HCT116 (cell line): ENCODE results near the gene FSHB. TPM values are rescaled to one million over a fixed set of nuclear protein-coding genes. Genes with fewer than 3 reads are reported as not detected.

Source experiments
- ATAC-seq: fragments of 200-7000 bp; cut with Tn5 transposase; 2 replicates; pipeline ENCODE4 v1.9.1; 2020; ENCODE audit warnings: mild to moderate bottlenecking, moderate library complexity
- BruUV-seq: library from RNA; stranded (reverse); fragments of 400-500 nt; replicated peaks from 2 replicates; lab custom pipeline; 2021; lab: Mats Ljungman, UMichigan
- CTCF ChIA-PET: fragments of 300-600 bp; sonication (Branson Sonifier 250); formaldehyde crosslinking; loops from one replicate; lab custom pipeline; 2021; ENCODE audit warnings: antibody characterized with exemption; lab: Charles Lee
- POLR2A ChIA-PET: fragments of 300-600, 350-600 bp; sonication (Branson Sonifier 250); formaldehyde crosslinking; loops from one replicate; lab custom pipeline; 2021; ENCODE audit warnings: antibody characterized with exemption; lab: Charles Lee
- RAD21 ChIA-PET, 2 experiments: fragments of 300-600 bp; sonication (Branson Sonifier 250); formaldehyde crosslinking; loops; one replicate each; lab custom pipeline; 2023; ENCODE audit warnings: low total read pairs in 2 of 2; ENCODE audit not compliant: uncharacterized antibody in 2 of 2, unreplicated experiment in 2 of 2, low non-redundant PET in 1 of 2; lab: Charles Lee
- DNase-seq: peaks from one replicate; pipeline ENCODE4 v3.0.0-alpha.2; 2010; ENCODE audit warnings: low read depth, low spot score
- H2AFZ ChIP-seq: fragments of 200-600 bp; shearing (Covaris generic), sonication (generic); 2 replicates; pipeline ENCODE4 v1.6.1; 2017; ENCODE audit warnings: low read depth, mixed run types, mixed read lengths, antibody characterized with exemption, low read length; ENCODE audit not compliant: poor library complexity, severe bottlenecking
- H3K27ac ChIP-seq: 2 replicates; pipeline ENCODE4 v1.5.1; 2012; ENCODE audit warnings: low read depth, low read length
- H3K27me3 ChIP-seq: fragments of 200-600 bp; sonication (generic); 2 replicates; pipeline ENCODE4 v1.6.1; 2016; ENCODE audit warnings: mixed run types, low read length, mixed read lengths; ENCODE audit not compliant: insufficient read depth
- H3K36me3 ChIP-seq, 2 experiments: fragments of 200-500 bp in 1 of 2; fragments of 200-600 bp in 1 of 2; sonication (Bioruptor generic) in 1 of 2; sonication (generic) in 1 of 2; 2 replicates each; pipeline versions ENCODE4 v1.5.1 to v1.6.1; 2014 to 2016; ENCODE audit warnings: low read length in 2 of 2, inconsistent platforms in 1 of 2, mixed read lengths in 1 of 2, mixed run types in 1 of 2; ENCODE audit not compliant: insufficient read depth in 2 of 2, control insufficient read depth in 1 of 2
- H3K4me1 ChIP-seq, 2 experiments: fragments of 200-600 bp in 1 of 2; sonication (generic) in 1 of 2; 2 replicates each; pipeline versions ENCODE4 v1.5.1 to v1.6.1; 2012 to 2017; ENCODE audit warnings: low read length in 2 of 2, inconsistent platforms in 1 of 2, mild to moderate bottlenecking in 1 of 2, mixed read lengths in 1 of 2, mixed run types in 1 of 2, moderate library complexity in 1 of 2; ENCODE audit not compliant: insufficient read depth in 2 of 2, control insufficient read depth in 1 of 2
- H3K4me2 ChIP-seq: fragments of 200-600 bp; sonication (generic); 2 replicates; pipeline ENCODE4 v1.6.1; 2017; ENCODE audit warnings: mixed run types, low read length, mixed read lengths
- H3K4me3 ChIP-seq, 2 experiments: fragments of 200-600 bp in 1 of 2; sonication (generic) in 1 of 2; replicated peaks in 1 of 2; 2 replicates each; pipeline ENCODE4 v1.5.1; 2011 to 2016; ENCODE audit warnings: low read length in 2 of 2, control low read depth in 1 of 2, low read depth in 1 of 2, mild to moderate bottlenecking in 1 of 2, mixed read lengths in 1 of 2, mixed run types in 1 of 2
- H3K79me2 ChIP-seq: fragments of 200-600 bp; sonication (generic); 2 replicates; pipeline ENCODE4 v1.6.1; 2017; ENCODE audit warnings: mild to moderate bottlenecking, mixed run types, low read length, moderate library complexity, mixed read lengths; ENCODE audit not compliant: insufficient read depth
- H3K9ac ChIP-seq: fragments of 200-600 bp; sonication (generic); 2 replicates; pipeline ENCODE4 v1.6.1; 2016; ENCODE audit warnings: low read length, mixed read lengths
- H3K9me2 ChIP-seq: fragments of 200-600 bp; sonication (generic), shearing (Covaris generic); 2 replicates; pipeline ENCODE4 v1.6.1; 2017; ENCODE audit warnings: mixed run types, mild to moderate bottlenecking, moderate library complexity; ENCODE audit not compliant: insufficient read depth
- H3K9me3 ChIP-seq, 2 experiments: fragments of 200-500 bp in 1 of 2; fragments of 200-600 bp in 1 of 2; sonication (Bioruptor generic) in 1 of 2; sonication (generic) in 1 of 2; 2 replicates each; pipeline ENCODE4 v1.6.1; 2014 to 2017; ENCODE audit warnings: low read length in 2 of 2, mixed read lengths in 2 of 2, inconsistent platforms in 1 of 2, low read depth in 1 of 2, mild to moderate bottlenecking in 1 of 2, mixed run types in 1 of 2, moderate library complexity in 1 of 2; ENCODE audit not compliant: control insufficient read depth in 1 of 2, insufficient read depth in 1 of 2
- H4K20me1 ChIP-seq: fragments of 200-600 bp; sonication (generic), shearing (Covaris generic); 2 replicates; pipeline ENCODE4 v1.6.1; 2017; ENCODE audit warnings: mixed run types, mild to moderate bottlenecking, moderate library complexity; ENCODE audit not compliant: insufficient read depth
- ATF3 ChIP-seq: IDR thresholded peaks from 2 replicates; pipeline ENCODE4 v1.6.1; 2012
- CEBPB ChIP-seq: IDR thresholded peaks from 2 replicates; pipeline ENCODE4 v1.6.1; 2012; ENCODE audit warnings: low read depth
- EGR1 ChIP-seq: IDR thresholded peaks from 2 replicates; pipeline ENCODE4 v1.6.1; 2012; ENCODE audit warnings: low read depth
- JUND ChIP-seq: IDR thresholded peaks from 2 replicates; pipeline ENCODE4 v1.6.1; 2012
- RAD21 ChIP-seq: IDR thresholded peaks from 2 replicates; pipeline ENCODE4 v1.6.1; 2012; ENCODE audit warnings: low read depth, mild to moderate bottlenecking
- REST ChIP-seq: IDR thresholded peaks from 2 replicates; pipeline ENCODE4 v1.6.1; 2012; ENCODE audit warnings: low read depth
- ZFX ChIP-seq: fragments of 450-650 bp; IDR thresholded peaks from 2 replicates; pipeline ENCODE4 v1.6.1; 2017
- ZNF274 ChIP-seq: fragments of 200-500 bp; sonication (Bioruptor generic); IDR thresholded peaks from 2 replicates; pipeline ENCODE4 v1.6.1; 2014; ENCODE audit warnings: mild to moderate bottlenecking, low read depth, low read length, inconsistent platforms
- intact Hi-C: fragments of 100-400 bp; cut with micrococcal nuclease; formaldehyde crosslinking; loops from 2 replicates; pipeline ENCODE4 v1.10.0; 2022
- total RNA-seq: library from RNA; stranded (reverse); gene quantifications from one replicate; pipeline ENCODE4 v1.2.1, GENCODE V29; 2021; ENCODE audit not compliant: unreplicated experiment
- TF ChIP-seq, protein P1 (sequence below), 3 experiments: fragments of 200-600 bp in 1 of 3; sonication (generic) in 1 of 3; IDR thresholded peaks in 2 of 3; conservative IDR thresholded peaks in 1 of 3; 2 replicates each; pipeline ENCODE4 v1.5.1; 2012 to 2017; ENCODE audit warnings: low read depth in 2 of 3, low read length in 2 of 3, antibody characterized with exemption in 1 of 3, borderline replicate concordance in 1 of 3, control low read depth in 1 of 3, mild to moderate bottlenecking in 1 of 3, mixed read lengths in 1 of 3, mixed run types in 1 of 3, moderate library complexity in 1 of 3; ENCODE audit not compliant: insufficient read depth in 1 of 3

Gene FSHB
- total RNA-seq, 1 experiment from 2014 or later: not detected

GRCh38 chr11:30225642-30226041, 5.2 kb upstream of the FSHB start:
- H3K9me2 ChIP-seq: no peaks in the 10 kb centered on the region
- H4K20me1 ChIP-seq: no peaks in the 10 kb centered on the region
- ChIA-PET POLR2A (no interaction called here), CTCF (no interaction called here), RAD21 (no interaction called here)
- H3K36me3 ChIP-seq: no peaks in the 10 kb centered on the region
- no peak for TF ChIP-seq EGR1
- no peak for TF ChIP-seq JUND
- TF ChIP-seq, protein P1, sequence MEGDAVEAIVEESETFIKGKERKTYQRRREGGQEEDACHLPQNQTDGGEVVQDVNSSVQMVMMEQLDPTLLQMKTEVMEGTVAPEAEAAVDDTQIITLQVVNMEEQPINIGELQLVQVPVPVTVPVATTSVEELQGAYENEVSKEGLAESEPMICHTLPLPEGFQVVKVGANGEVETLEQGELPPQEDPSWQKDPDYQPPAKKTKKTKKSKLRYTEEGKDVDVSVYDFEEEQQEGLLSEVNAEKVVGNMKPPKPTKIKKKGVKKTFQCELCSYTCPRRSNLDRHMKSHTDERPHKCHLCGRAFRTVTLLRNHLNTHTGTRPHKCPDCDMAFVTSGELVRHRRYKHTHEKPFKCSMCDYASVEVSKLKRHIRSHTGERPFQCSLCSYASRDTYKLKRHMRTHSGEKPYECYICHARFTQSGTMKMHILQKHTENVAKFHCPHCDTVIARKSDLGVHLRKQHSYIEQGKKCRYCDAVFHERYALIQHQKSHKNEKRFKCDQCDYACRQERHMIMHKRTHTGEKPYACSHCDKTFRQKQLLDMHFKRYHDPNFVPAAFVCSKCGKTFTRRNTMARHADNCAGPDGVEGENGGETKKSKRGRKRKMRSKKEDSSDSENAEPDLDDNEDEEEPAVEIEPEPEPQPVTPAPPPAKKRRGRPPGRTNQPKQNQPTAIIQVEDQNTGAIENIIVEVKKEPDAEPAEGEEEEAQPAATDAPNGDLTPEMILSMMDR (IDR thresholded peaks at IDR 0.05 in 2 of 3, conservative IDR thresholded peaks at IDR 0.05 in 1 of 3; ENCODE audit: borderline replicate concordance in 1 of 3, insufficient read depth in 1 of 3, low read depth in 2 of 3, low read length in 2 of 3): 0 out of 6 replicates have a peak, but pooled peaks of 1 of the 3 experiments have one; percentile 4
- intact Hi-C loops: no loop called here
- DNase-seq (no peak), ATAC-seq (no peak)
- no peak overlapping the region for H3K27ac ChIP-seq
- H3K4me2 ChIP-seq: no peak overlapping the region
- H3K4me1 ChIP-seq: no peaks in the 10 kb centered on the region
- H3K4me3 ChIP-seq: no peak overlapping the region
- no peaks in the 10 kb centered on the region for H3K79me2 ChIP-seq
- no TSS peak for BruUV-seq
- no peak overlapping the region for H2AFZ ChIP-seq
- peaks cover 13% of the 10 kb centered on the region for H3K27me3 ChIP-seq
- no peaks in the 10 kb centered on the region; a peak in 1 of 4 replicates for H3K9me3 ChIP-seq
- no peak overlapping the region for H3K9ac ChIP-seq

GRCh38 chr11:30228323-30228884, 2.4 kb upstream of the FSHB start:
- H3K4me2 ChIP-seq: no peak overlapping the region
- no peak overlapping the region for H3K27ac ChIP-seq
- ChIA-PET CTCF (no interaction called here), RAD21 (no interaction called here), POLR2A (no interaction called here)
- TF ChIP-seq REST: peak; percentile 19; the same call in 1 of the 2 replicates
- TF ChIP-seq RAD21: no peak
- no peak for TF ChIP-seq ATF3
- TF ChIP-seq CEBPB: no peak
- TF ChIP-seq ZFX: no peak
- no peak for TF ChIP-seq ZNF274
- H2AFZ ChIP-seq: no peak overlapping the region
- H3K9ac ChIP-seq: no peak overlapping the region
- no peaks in the 10 kb centered on the region for H3K4me1 ChIP-seq
- no peaks in the 10 kb centered on the region for H3K79me2 ChIP-seq
- H3K27me3 ChIP-seq: peaks cover 9% of the 10 kb centered on the region
- H3K4me3 ChIP-seq: no peak overlapping the region
- H3K9me3 ChIP-seq: no peaks in the 10 kb centered on the region; a peak in 1 of 4 replicates
- ATAC-seq (no peak), DNase-seq (no peak)
- no TSS peak for BruUV-seq
- H3K9me2 ChIP-seq: no peaks in the 10 kb centered on the region
- no peaks in the 10 kb centered on the region; the same call in 1 of the 2 replicates for H4K20me1 ChIP-seq
- H3K36me3 ChIP-seq: no peaks in the 10 kb centered on the region
- intact Hi-C loops: no loop called here
